H1 (cell line): ENCODE data around the gene MFAP5.
"Not testable (repeated sequence)": the region's sequence is repeated elsewhere in the genome, so short reads cannot be mapped to it uniquely, and the experiment has no call there.

ENCODE experiments used
- EZH2 ChIP-seq: fragments of 200-600 bp; sonication (generic); IDR thresholded peaks from 2 replicates; pipeline ENCODE4 v1.7.1; 2012; ENCODE audit warnings: low read depth, mild to moderate bottlenecking, moderate library complexity, low read length, inconsistent platforms; ENCODE audit not compliant: severe bottlenecking
- TAF1 ChIP-seq: IDR thresholded peaks from 2 replicates; pipeline ENCODE4 v1.6.1; 2011; ENCODE audit warnings: mild to moderate bottlenecking, low read depth, low read length

GRCh38 chr12:8613881-8614280 lies 48.7 kb downstream of the MFAP5 start:
- TF ChIP-seq TAF1, EZH2: not testable (repeated sequence)
